ENCODE results near the gene CLCF1. TPM values are rescaled to one million over a fixed set of nuclear protein-coding genes. Genes with fewer than 3 reads are reported as not detected.
"Not testable (repeated sequence)": the region's sequence is repeated elsewhere in the genome, so short reads cannot be mapped to it uniquely, and the experiment has no call there.

The CLCF1 gene
- total and polyA plus RNA-seq, 9 donors = 2.5 to 22.9 (median 5.0) TPM

- TF ChIP-seq EP300 (IDR thresholded peaks at IDR 0.05) (no peak), POLR2A (IDR thresholded peaks at IDR 0.05) (no peak), CTCF (IDR thresholded peaks at IDR 0.05) (no peak)
- 88 to 92% (median 91%) methylated on average over 6 of the region's 6 CpGs for WGBS, 3 donors
- H3K4me1 ChIP-seq (ENCODE audit: insufficient read depth) = peaks cover 2% of the 10 kb centered on the region
- H3K27me3 ChIP-seq = no peaks in the 10 kb centered on the region
- no peak overlapping the region for H3K27ac ChIP-seq
- no peak overlapping the region for H3K4me3 ChIP-seq
- intact Hi-C loops (cut with DNase I) = loop anchor here in 1 of 4 donors (10.0 kb wide), 1 partner anchor 257 kb away; no protein-coding TSS in a partner anchor
- no peaks in the 10 kb centered on the region for H3K36me3 ChIP-seq
- H3K9me3 ChIP-seq = no peaks in the 10 kb centered on the region
- no peak for DNase-seq
Measured at GRCh38 chr11:67321313-67321871, 52.0 kb downstream of the CLCF1 start.

GRCh38 chr11:67320691-67321090, 52.7 kb downstream of the CLCF1 start:
- Histone ChIP-seq H3K36me3 (no peaks in the 10 kb centered on the region), H3K4me3 (no peak overlapping the region), H3K27me3 (no peaks in the 10 kb centered on the region), H3K27ac (no peak overlapping the region), H3K4me1 (ENCODE audit: insufficient read depth) (peaks cover 2% of the 10 kb centered on the region), H3K9me3 (no peaks in the 10 kb centered on the region)
- no peak for DNase-seq
- WGBS, 3 donors = 89 to 96% (median 93%) methylated on average over 2 of the region's 2 CpGs
- intact Hi-C loops (cut with DNase I) = loop anchor here in 1 of 4 donors (10.0 kb wide), 1 partner anchor 256 kb away; no protein-coding TSS in a partner anchor
- TF ChIP-seq POLR2A (IDR thresholded peaks at IDR 0.05) (no peak), CTCF (IDR thresholded peaks at IDR 0.05) (no peak), EP300 (IDR thresholded peaks at IDR 0.05) (no peak)

GRCh38 chr11:67320011-67320410, 53.4 kb downstream of the CLCF1 start:
- no peak for DNase-seq
- Histone ChIP-seq H3K27ac (no peak overlapping the region), H3K36me3 (no peaks in the 10 kb centered on the region), H3K27me3 (no peaks in the 10 kb centered on the region), H3K4me3 (no peak overlapping the region), H3K4me1 (ENCODE audit: insufficient read depth) (peaks cover 2% of the 10 kb centered on the region), H3K9me3 (no peaks in the 10 kb centered on the region)
- TF ChIP-seq CTCF (IDR thresholded peaks at IDR 0.05) = no peak
- TF ChIP-seq EP300 (IDR thresholded peaks at IDR 0.05) = no peak
- TF ChIP-seq POLR2A (IDR thresholded peaks at IDR 0.05) = no peak
- WGBS, 3 donors = 10 to 30% (median 19%) methylated on average over 3 of the region's 3 CpGs
- intact Hi-C loops (cut with DNase I) = loop anchor here in 1 of 4 donors (10.0 kb wide), 1 partner anchor 255 kb away; no protein-coding TSS in a partner anchor

- H3K4me3 ChIP-seq; H3K9me3 ChIP-seq; H3K27me3 ChIP-seq; DNase-seq; H3K36me3 ChIP-seq; H3K4me1 ChIP-seq (ENCODE audit: insufficient read depth); H3K27ac ChIP-seq: not testable (repeated sequence)
- 82 to 91% (median 88%) methylated on average over 12 of the region's 12 CpGs for WGBS, 3 donors
- intact Hi-C loops (cut with DNase I) = loop anchor here in 2 of 4 donors (5.0 kb wide), 2 partner anchors 52 to 237 kb away; partner anchors contain the start of gene GRK2 (in 1 of the 2)
Measured at GRCh38 chr11:67318876-67319275, 54.5 kb downstream of the CLCF1 start.

GRCh38 chr11:67317888-67318555, 55.4 kb downstream of the CLCF1 start:
- intact Hi-C loops (cut with DNase I) = loop anchor here (1.0 to 5.0 kb wide), 4 partner anchors 51 to 236 kb away; partner anchors contain the start of gene GRK2 (in 4 of the 4)
- Histone ChIP-seq H3K4me3 (peak overlapping the region; percentile 64), H3K36me3 (no peaks in the 10 kb centered on the region), H3K9me3 (no peaks in the 10 kb centered on the region), H3K27ac (peak overlapping the region in 1 of 2 donors; percentile 5), H3K27me3 (no peaks in the 10 kb centered on the region), H3K4me1 (ENCODE audit: insufficient read depth) (peaks cover 2% of the 10 kb centered on the region)
- 0% methylated on average over 34 to 53 of the region's 53 CpGs for WGBS, 3 donors
- DNase-seq = no peak
- TF ChIP-seq CTCF (IDR thresholded peaks at IDR 0.05) = no peak
- TF ChIP-seq POLR2A (IDR thresholded peaks at IDR 0.05) = no peak
- no peak for TF ChIP-seq EP300 (IDR thresholded peaks at IDR 0.05)
